ENCODE measurements around the gene SUPT4H1. TPM values are rescaled to one million over a fixed set of nuclear protein-coding genes. Genes with fewer than 3 reads are reported as not detected.

The SUPT4H1 gene
- total RNA-seq, 1 experiment from 2014 or later = 50.2 TPM

DNA sequence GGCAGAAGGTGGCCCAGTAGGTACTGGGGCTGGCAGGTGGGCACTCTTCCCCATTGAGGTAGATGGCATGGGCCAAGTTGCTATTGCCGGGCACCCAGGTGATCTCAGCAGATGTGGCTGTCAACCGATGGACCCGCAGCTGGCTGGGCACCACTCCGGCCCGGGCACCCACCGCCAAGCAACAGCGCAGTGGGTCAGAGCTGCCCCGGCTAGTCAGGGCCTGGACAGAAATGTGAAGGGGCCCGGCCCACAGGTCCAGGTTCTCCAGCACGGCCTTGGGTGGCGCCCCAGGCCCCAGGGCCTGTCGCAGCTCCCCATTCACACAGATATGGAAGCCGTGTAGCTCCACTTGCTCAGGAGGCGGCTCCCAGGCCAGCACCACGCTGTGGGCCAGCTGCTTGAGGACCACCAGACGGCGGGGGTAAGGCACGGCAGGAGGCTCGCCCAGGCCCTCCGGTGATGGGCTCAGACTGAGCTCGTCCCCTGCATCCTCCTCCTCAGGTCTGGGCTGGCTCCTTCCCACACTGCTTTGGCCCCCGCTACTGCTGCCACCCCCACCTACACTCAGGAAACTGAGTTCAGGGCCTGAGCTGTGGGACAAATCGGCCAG, 39.9 kb downstream of the SUPT4H1 start:
- H3K36me3 ChIP-seq (ENCODE audit: insufficient read depth, low read length) = peaks cover 4% of the 10 kb centered on the region
- no peaks in the 10 kb centered on the region for H3K4me1 ChIP-seq (ENCODE audit: low read length)
- H3K9ac ChIP-seq (ENCODE audit: low read length) = no peak overlapping the region
- no peak overlapping the region for H3K4me2 ChIP-seq (ENCODE audit: low read depth, low read length, poor library complexity, severe bottlenecking)
- no peaks in the 10 kb centered on the region for H4K20me1 ChIP-seq (ENCODE audit: insufficient read depth, low read depth, low read length)
- H3K4me3 ChIP-seq (ENCODE audit: low read length) = no peak overlapping the region
- no peak overlapping the region for H3K27ac ChIP-seq (ENCODE audit: low read length)
- H3K9me2 ChIP-seq (replicated peaks; ENCODE audit: insufficient read depth, low read length) = no peaks in the 10 kb centered on the region
- H2AFZ ChIP-seq (ENCODE audit: low read length) = no peak overlapping the region
- no peaks in the 10 kb centered on the region for H3K79me2 ChIP-seq (ENCODE audit: low read length)
- H3K27me3 ChIP-seq (ENCODE audit: low read length) = no peaks in the 10 kb centered on the region
- no peak for DNase-seq
- no peaks in the 10 kb centered on the region for H3K9me3 ChIP-seq (ENCODE audit: low read length)

DNA sequence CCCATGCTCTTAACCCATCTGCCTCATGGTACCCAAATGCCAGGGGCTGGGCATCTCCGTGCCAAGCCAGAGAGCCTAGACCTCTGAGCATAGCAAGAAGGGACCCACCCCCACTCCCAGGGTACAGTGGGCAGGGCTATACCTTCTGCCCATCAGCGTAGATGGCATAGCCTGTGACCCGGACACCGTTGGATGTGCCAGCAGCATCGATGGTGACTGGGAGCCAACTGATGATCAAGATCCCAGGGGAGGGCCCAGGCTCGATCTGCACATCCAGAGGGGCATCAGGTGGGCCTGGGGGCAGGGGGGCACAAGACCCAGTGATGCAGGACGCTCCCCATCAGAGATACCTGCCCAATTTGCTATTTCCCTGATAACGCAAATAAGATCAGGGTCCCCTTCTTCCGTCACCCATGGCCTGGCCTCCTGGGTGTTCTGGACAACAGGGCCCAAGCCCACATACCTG, 40.5 kb downstream of the SUPT4H1 start:
- Histone ChIP-seq H3K27ac (ENCODE audit: low read length) (no peak overlapping the region), H3K27me3 (ENCODE audit: low read length) (no peaks in the 10 kb centered on the region), H3K9me3 (ENCODE audit: low read length) (no peaks in the 10 kb centered on the region), H3K9me2 (replicated peaks; ENCODE audit: insufficient read depth, low read length) (no peaks in the 10 kb centered on the region), H3K4me3 (ENCODE audit: low read length) (no peak overlapping the region), H3K36me3 (ENCODE audit: insufficient read depth, low read length) (peaks cover 4% of the 10 kb centered on the region), H3K9ac (ENCODE audit: low read length) (no peak overlapping the region), H3K79me2 (ENCODE audit: low read length) (no peaks in the 10 kb centered on the region), H3K4me1 (ENCODE audit: low read length) (no peaks in the 10 kb centered on the region), H2AFZ (ENCODE audit: low read length) (no peak overlapping the region), H3K4me2 (ENCODE audit: low read depth, low read length, poor library complexity, severe bottlenecking) (no peak overlapping the region), H4K20me1 (ENCODE audit: insufficient read depth, low read depth, low read length) (no peaks in the 10 kb centered on the region)
- no peak for DNase-seq

DNA sequence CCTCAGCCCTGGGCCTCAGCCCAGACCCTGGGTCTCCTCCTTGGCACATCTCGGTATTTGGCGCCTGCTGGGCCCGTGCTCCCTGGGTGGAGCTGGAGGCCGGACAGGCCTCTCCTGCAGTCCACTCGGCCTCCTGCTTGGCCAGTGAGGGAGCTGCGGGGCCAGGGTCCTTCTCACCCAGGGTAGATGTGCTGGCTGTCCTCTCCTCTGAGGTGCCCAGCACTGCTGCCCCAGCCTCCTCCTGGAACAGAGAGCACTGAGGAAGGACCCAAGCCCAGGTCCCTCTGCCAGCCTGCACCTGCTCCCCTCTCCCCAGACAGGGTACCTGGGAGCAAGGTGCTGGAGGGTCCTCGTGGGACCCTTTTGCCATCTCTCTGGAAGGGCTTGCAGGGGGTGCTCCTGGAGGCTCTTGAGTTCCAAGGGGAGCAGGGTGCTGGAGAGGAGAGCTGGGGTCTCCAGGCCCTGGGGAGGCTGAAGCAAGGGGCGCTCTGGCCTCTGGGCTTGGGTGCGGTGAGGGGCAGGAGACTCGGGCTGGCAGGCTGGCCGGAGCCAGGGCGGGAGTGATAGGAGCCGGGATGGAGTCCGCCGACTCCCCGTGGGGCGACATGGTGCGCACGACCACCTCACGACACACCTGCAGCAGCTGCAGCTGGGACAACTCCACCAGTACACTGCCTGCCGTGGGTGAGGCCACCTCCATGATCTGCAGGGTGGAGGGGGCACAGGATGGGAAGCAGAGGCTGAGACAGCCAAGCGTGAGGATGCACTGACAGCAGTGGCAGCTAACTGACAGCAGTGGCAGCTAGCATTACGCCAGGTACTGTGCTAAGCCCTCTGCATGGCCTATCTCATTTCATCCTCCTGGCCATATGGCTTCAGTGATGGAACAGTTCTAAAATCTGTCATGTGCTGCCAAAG, 41.2 kb downstream of the SUPT4H1 start:
- Histone ChIP-seq H3K79me2 (ENCODE audit: low read length) (no peaks in the 10 kb centered on the region), H2AFZ (ENCODE audit: low read length) (no peak overlapping the region), H3K4me3 (ENCODE audit: low read length) (no peak overlapping the region), H3K4me2 (ENCODE audit: low read depth, low read length, poor library complexity, severe bottlenecking) (no peak overlapping the region), H3K27me3 (ENCODE audit: low read length) (no peaks in the 10 kb centered on the region), H3K9me3 (ENCODE audit: low read length) (no peaks in the 10 kb centered on the region), H3K27ac (ENCODE audit: low read length) (no peak overlapping the region), H3K4me1 (ENCODE audit: low read length) (no peaks in the 10 kb centered on the region), H3K36me3 (ENCODE audit: insufficient read depth, low read length) (no peaks in the 10 kb centered on the region; the same call in 1 of the 2 replicates), H3K9me2 (replicated peaks; ENCODE audit: insufficient read depth, low read length) (no peaks in the 10 kb centered on the region), H4K20me1 (ENCODE audit: insufficient read depth, low read depth, low read length) (no peaks in the 10 kb centered on the region), H3K9ac (ENCODE audit: low read length) (no peak overlapping the region)
- DNase-seq = no peak

- H3K4me2 ChIP-seq (ENCODE audit: low read depth, low read length, poor library complexity, severe bottlenecking) = no peak overlapping the region
- DNase-seq = no peak
- no peaks in the 10 kb centered on the region for H3K79me2 ChIP-seq (ENCODE audit: low read length)
- H3K27me3 ChIP-seq (ENCODE audit: low read length) = no peaks in the 10 kb centered on the region
- no peak overlapping the region for H3K27ac ChIP-seq (ENCODE audit: low read length)
- no peak overlapping the region for H3K9ac ChIP-seq (ENCODE audit: low read length)
- no peak overlapping the region for H2AFZ ChIP-seq (ENCODE audit: low read length)
- no peaks in the 10 kb centered on the region; the same call in 1 of the 2 replicates for H3K36me3 ChIP-seq (ENCODE audit: insufficient read depth, low read length)
- H4K20me1 ChIP-seq (ENCODE audit: insufficient read depth, low read depth, low read length) = no peaks in the 10 kb centered on the region
- H3K4me3 ChIP-seq (ENCODE audit: low read length) = no peak overlapping the region
- no peaks in the 10 kb centered on the region for H3K9me3 ChIP-seq (ENCODE audit: low read length)
- H3K4me1 ChIP-seq (ENCODE audit: low read length) = no peaks in the 10 kb centered on the region
- H3K9me2 ChIP-seq (replicated peaks; ENCODE audit: insufficient read depth, low read length) = no peaks in the 10 kb centered on the region
Measured at GRCh38 chr17:58309918-58310259, 42.1 kb downstream of the SUPT4H1 start.

DNA sequence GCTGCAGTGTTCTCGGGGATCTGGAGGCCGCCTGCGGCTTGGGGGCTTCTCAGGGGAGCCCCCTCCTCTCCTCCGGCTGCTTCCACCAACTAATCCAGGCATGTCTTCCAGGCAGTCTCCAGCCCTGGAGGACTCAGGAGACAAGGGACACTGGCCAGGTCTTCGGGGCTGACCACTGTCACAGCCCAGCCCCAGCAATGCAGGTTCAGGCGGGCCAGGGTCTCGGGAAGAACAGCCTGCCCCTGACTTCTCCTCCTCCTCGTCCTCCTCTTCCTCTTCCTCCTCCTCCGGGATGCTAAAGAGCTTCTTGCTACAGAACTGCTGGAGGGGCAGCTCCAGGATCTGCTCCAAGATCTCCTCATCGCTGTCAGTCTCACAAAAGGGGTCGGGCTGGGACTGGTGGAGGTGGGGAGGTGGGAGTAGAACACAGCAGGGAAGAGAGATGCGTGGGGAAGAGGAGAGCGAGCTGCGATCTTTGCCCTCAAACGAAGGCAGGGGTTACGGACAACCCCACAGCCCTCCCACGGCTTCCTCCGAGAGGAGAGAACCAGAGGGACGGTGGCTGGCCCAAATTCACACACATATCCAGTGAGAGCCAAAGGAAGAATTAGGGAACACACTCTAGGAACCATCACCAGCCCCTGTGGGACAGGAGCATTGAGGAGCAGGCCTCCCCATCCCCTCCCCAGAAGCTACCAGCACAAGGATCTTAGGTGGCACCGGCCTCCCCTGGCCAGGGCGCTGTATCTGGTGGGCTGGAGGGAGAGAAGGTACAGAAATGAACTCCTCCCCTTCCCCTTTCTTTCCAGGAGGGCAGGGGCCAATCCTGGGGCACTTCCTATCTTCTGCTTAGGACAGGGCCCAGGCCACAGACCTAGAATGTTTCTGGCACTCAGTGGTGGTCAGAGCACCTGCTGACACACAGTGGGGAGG, 42.8 kb downstream of the SUPT4H1 start:
- Histone ChIP-seq H2AFZ (ENCODE audit: low read length) (no peak overlapping the region), H3K9ac (ENCODE audit: low read length) (no peak overlapping the region), H3K27ac (ENCODE audit: low read length) (no peak overlapping the region), H3K4me2 (ENCODE audit: low read depth, low read length, poor library complexity, severe bottlenecking) (no peak overlapping the region), H3K9me3 (ENCODE audit: low read length) (no peaks in the 10 kb centered on the region), H3K36me3 (ENCODE audit: insufficient read depth, low read length) (no peaks in the 10 kb centered on the region; the same call in 1 of the 2 replicates), H4K20me1 (ENCODE audit: insufficient read depth, low read depth, low read length) (no peaks in the 10 kb centered on the region), H3K79me2 (ENCODE audit: low read length) (no peaks in the 10 kb centered on the region), H3K9me2 (replicated peaks; ENCODE audit: insufficient read depth, low read length) (no peaks in the 10 kb centered on the region), H3K4me1 (ENCODE audit: low read length) (no peaks in the 10 kb centered on the region), H3K27me3 (ENCODE audit: low read length) (no peaks in the 10 kb centered on the region), H3K4me3 (ENCODE audit: low read length) (no peak overlapping the region)
- no peak for DNase-seq

DNA sequence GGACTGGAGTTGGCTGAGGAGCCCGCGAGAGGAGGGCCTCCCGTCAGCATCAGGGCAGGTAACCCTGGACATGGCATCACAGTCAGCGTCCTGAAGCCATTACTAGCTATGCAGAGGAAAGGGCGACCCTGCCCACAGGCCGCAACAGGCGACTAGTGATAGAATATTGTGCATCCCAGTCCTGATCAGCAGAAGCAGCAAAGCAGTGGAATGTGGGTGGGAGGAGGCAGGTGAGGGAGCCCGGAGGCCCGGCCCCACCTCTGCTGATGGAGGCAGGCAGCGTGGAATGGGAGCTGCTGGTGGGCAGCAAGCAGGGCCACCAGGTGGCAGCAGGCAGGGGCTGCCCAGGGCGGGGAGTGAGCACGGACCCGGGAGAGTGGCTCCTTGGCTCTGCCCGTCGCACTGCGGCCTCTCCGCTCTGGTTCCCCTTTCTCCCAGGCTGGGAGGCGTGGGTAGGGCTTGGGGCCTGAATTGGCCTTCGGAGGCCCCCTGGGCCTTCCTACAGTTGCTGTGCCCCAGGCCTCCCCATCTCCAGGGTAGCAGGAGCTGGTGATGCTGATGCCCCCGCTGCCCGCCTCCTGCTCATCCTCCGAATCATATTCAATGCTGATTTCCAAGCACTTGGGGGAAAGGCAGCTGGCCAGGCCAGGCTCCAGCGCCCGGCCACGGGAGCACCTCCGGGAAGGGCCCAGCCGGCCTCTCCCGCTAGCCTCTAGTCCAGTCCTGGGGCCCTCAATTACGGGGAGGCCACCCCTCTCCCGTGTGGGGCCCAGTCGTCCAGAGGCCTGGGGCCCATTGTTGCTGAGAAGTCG, 43.6 kb downstream of the SUPT4H1 start:
- Histone ChIP-seq H2AFZ (ENCODE audit: low read length) (no peak overlapping the region), H3K9me3 (ENCODE audit: low read length) (no peaks in the 10 kb centered on the region), H3K9ac (ENCODE audit: low read length) (no peak overlapping the region), H3K36me3 (ENCODE audit: insufficient read depth, low read length) (no peaks in the 10 kb centered on the region), H3K4me2 (ENCODE audit: low read depth, low read length, poor library complexity, severe bottlenecking) (no peak overlapping the region), H3K4me1 (ENCODE audit: low read length) (peaks cover 4% of the 10 kb centered on the region; the same call in 1 of the 2 replicates), H3K79me2 (ENCODE audit: low read length) (no peaks in the 10 kb centered on the region), H4K20me1 (ENCODE audit: insufficient read depth, low read depth, low read length) (no peaks in the 10 kb centered on the region), H3K27me3 (ENCODE audit: low read length) (no peaks in the 10 kb centered on the region), H3K4me3 (ENCODE audit: low read length) (no peak overlapping the region), H3K9me2 (replicated peaks; ENCODE audit: insufficient read depth, low read length) (no peaks in the 10 kb centered on the region), H3K27ac (ENCODE audit: low read length) (no peak overlapping the region)
- no peak for DNase-seq

- Histone ChIP-seq H3K79me2 (ENCODE audit: low read length) (no peaks in the 10 kb centered on the region), H3K4me2 (ENCODE audit: low read depth, low read length, poor library complexity, severe bottlenecking) (no peak overlapping the region), H3K36me3 (ENCODE audit: insufficient read depth, low read length) (0 out of 2 replicates have a peak, but pooled peaks cover 1% of the 10 kb centered on the region), H3K4me3 (ENCODE audit: low read length) (no peak overlapping the region), H3K27ac (ENCODE audit: low read length) (no peak overlapping the region), H3K27me3 (ENCODE audit: low read length) (no peaks in the 10 kb centered on the region), H2AFZ (ENCODE audit: low read length) (no peak overlapping the region), H3K4me1 (ENCODE audit: low read length) (peaks cover 6% of the 10 kb centered on the region), H3K9me2 (replicated peaks; ENCODE audit: insufficient read depth, low read length) (no peaks in the 10 kb centered on the region), H4K20me1 (ENCODE audit: insufficient read depth, low read depth, low read length) (no peaks in the 10 kb centered on the region; the same call in 1 of the 2 replicates), H3K9ac (ENCODE audit: low read length) (no peak overlapping the region), H3K9me3 (ENCODE audit: low read length) (no peaks in the 10 kb centered on the region)
- DNase-seq = no peak
Measured at GRCh38 chr17:58307468-58308172, 44.4 kb downstream of the SUPT4H1 start.

All from Karpas-422 (cell line).